NCI-H2107 treated with DMSO at 0.1 percent for 48 hours (cell line): Measurements from ENCODE around the gene ITGB7.
"Not testable (repeated sequence)": the region's sequence is repeated elsewhere in the genome, so short reads cannot be mapped to it uniquely, and the experiment has no call there.

Experiments
- DNase-seq: peaks from one replicate; lab custom pipeline; 2025; ENCODE audit not compliant: unreplicated experiment; lab: John Stamatoyannopoulos, UW

The ITGB7 gene

GRCh38 chr12:53180931-53181645 lies 26.0 kb downstream of the ITGB7 start:
- peak; percentile 44 for DNase-seq

- DNase-seq = peak; percentile 89
Measured at GRCh38 chr12:53180220-53180930, 26.7 kb downstream of the ITGB7 start, which contains the start of the genes CSAD and ZNF740. CSAD (minus strand) TSS chr12:53180925; CDS start chr12:53173470, 7,455 bp downstream. ZNF740 (plus strand) TSS chr12:53180722; CDS start chr12:53181984, 1,262 bp downstream.

GRCh38 chr12:53179687-53180219 lies 27.3 kb downstream of the ITGB7 start:
- no peak for DNase-seq

- DNase-seq = not testable (repeated sequence)
Measured at GRCh38 chr12:53178803-53179202, 28.2 kb downstream of the ITGB7 start.

GRCh38 chr12:53177447-53177846 lies 29.6 kb downstream of the ITGB7 start:
- not testable (repeated sequence) for DNase-seq

GRCh38 chr12:53176750-53177149 lies 30.3 kb downstream of the ITGB7 start:
- DNase-seq = no peak

GRCh38 chr12:53174881-53175491 lies 32.1 kb downstream of the ITGB7 start:
- DNase-seq = peak; percentile 86

- no peak for DNase-seq
Measured at GRCh38 chr12:53173085-53173715, 33.9 kb downstream of the ITGB7 start.

- DNase-seq = no peak
Measured at GRCh38 chr12:53172352-53172751, 34.7 kb downstream of the ITGB7 start.

GRCh38 chr12:53171725-53172329 lies 35.2 kb downstream of the ITGB7 start:
- no peak for DNase-seq

GRCh38 chr12:53170876-53171724 lies 36.0 kb downstream of the ITGB7 start:
- DNase-seq = no peak

GRCh38 chr12:53170215-53170614 lies 36.8 kb downstream of the ITGB7 start:
- DNase-seq = no peak

GRCh38 chr12:53169644-53170043 lies 37.4 kb downstream of the ITGB7 start:
- DNase-seq = no peak

GRCh38 chr12:53166837-53167236 lies 40.2 kb downstream of the ITGB7 start:
- DNase-seq = no peak

- DNase-seq = not testable (repeated sequence)
Measured at GRCh38 chr12:53163008-53163407, 44.0 kb downstream of the ITGB7 start.

- DNase-seq = no peak
Measured at GRCh38 chr12:53161119-53161911, 45.7 kb downstream of the ITGB7 start.

- no peak for DNase-seq
Measured at GRCh38 chr12:53160673-53161072, 46.4 kb downstream of the ITGB7 start.

GRCh38 chr12:53160000-53160399 lies 47.1 kb downstream of the ITGB7 start:
- no peak for DNase-seq
